ENCODE data around the gene RAE1.
"Not testable (repeated sequence)": the region's sequence is repeated elsewhere in the genome, so short reads cannot be mapped to it uniquely, and the experiment has no call there.

The RAE1 gene

DNA sequence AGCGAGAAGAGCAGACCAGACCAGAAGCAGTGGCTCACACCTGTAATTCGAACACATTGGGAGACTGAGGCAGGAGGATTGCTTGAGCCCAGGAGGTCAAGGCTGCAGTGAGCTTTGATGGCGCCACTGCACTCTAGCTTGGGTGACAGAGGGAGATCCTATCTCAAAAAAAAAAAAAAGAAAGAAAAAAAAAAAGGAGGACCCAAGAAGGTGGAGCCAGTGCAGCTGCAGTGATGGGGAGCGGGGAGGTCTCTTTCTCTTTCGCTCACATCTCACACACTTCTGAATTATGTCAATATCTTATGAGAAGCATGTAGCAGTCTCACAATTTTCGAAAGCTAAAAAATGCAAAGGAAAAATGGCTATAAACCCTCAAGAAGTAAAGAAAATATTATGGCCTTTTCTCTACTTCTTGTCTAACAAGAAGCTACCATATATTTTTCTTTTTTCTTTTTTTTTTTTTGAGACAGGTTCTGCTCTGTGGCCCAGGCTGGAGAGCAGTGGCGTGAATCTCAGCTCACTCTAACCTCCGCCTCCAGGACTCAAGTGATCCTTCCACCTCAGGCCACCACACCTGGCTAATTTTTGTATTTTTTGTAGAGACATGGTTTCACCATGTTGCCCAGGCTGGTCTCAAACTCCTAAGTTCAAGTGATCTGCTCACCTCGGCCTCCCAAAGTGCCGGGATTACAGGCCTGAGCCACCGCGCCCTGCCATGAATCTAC, 25.3 kb upstream of the RAE1 start:
- in situ Hi-C loops (cut with HindIII; ENCODE audit: low sequenced_read_pairs): no loop called here

DNA sequence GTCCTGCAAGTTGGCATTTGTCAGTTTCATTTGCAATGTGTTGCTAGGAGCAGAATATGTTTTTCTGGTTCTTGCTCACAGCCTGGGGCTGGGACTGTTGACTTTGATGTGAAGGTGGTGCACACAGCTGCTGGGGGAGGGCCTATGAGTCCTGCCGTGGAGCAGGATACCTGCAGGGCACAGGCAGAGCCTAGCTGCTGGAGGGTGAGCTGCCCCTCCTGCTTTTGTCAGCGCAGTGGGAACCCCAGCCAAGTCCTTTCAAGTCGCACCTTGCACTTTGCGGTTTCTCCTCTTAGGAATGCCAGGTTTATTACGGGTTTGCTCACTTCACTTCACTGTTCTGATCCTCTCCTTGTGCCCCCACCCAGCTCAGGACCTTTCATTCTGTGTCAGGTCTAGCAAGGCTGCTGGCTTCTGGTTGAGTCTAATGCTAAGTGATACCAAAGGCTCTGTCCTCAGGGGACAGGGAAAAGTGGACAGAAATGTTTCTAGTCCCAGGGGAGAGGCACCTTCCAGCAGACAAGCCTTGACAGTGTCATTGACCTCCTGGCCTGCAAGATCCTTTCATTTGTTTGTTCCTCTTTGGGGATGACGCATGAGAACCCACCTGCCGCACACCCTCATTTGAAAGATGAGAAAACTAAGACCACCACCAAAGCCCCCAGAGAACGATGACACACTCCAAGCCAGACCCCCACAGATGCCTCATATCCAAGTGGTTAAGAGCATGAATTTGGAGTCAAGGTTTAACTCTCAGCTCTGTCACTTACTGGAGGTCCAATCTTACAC, 24.2 kb upstream of the RAE1 start:
- in situ Hi-C loops (cut with HindIII; ENCODE audit: low sequenced_read_pairs): no loop called here

DNA sequence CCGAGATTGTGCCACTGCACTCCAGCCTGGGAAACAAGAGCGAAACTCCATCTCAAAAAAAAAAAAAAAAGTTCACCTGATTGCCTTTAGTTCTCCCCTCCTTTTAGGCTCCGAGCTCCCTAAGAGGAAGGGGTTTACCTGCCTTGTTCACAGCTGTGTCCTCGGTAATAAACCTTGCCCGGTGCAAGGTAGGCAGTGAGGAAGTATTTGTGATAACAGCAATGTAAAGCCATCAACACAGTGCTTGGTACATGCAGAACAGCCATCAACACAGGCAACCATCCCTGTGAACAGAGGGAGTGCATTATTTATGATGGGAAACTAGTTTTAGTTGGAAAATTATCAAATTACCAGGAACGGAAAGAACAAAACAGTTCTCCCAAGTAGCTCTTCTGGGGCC, 23.2 kb upstream of the RAE1 start:
- in situ Hi-C loops (cut with HindIII; ENCODE audit: low sequenced_read_pairs): no loop called here

DNA sequence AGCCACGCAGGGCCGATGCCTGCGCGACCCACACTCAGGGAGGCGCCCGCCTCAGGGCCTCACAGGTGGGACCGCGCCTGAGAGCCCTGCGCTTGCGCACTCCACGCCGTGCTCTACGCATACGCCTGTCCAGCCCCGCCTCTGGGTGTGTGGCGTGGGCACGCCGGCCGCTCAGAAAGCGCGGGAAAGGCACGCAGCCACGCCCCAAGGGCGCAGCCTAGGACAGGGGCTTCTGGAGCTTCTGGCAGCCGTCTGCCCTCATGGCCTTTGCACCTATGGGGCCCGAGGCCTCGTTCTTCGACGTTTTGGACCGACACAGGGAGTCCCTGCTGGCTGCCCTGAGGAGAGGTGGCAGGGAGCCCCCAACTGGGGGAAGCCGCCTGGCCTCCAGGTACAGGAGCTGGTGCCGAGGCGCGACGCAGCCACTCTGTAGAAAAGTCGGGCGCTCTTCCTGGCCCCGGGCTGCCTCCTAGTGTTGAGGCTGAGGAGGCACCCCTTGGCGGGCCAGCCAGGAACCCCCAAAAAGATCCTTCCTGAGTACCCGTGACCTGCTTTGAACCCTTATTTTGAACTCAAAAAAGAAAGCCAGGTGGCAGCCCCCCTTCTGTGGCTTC, 21.3 kb upstream of the RAE1 start, which contains the start of gene SPO11:
TSS of gene SPO11 (plus strand) at position 196 of the 614 bp plus-strand sequence. CDS start at position 261, 65 bp downstream.
- in situ Hi-C loops (cut with HindIII; ENCODE audit: low sequenced_read_pairs): no loop called here

DNA sequence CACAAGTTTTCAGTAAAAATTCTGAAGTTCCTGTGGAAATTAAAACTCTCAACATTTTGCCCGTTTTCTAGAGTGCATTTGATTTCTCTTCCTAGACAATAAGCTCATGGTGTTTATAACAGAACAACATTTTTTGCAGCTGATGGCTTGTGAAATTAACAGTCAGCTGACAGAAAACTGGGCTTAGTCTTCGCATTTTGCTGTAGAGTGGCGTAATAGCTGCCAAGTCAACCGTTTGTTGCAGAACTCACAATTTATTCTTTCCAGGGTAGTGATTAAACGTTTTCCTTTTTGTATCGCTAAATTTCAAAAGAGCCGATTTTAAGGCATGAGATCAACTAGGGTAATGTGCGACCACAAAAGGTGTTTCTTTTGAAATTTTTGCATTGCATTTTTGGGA, 20.1 kb upstream of the RAE1 start:
- in situ Hi-C loops (cut with HindIII; ENCODE audit: low sequenced_read_pairs): no loop called here

DNA sequence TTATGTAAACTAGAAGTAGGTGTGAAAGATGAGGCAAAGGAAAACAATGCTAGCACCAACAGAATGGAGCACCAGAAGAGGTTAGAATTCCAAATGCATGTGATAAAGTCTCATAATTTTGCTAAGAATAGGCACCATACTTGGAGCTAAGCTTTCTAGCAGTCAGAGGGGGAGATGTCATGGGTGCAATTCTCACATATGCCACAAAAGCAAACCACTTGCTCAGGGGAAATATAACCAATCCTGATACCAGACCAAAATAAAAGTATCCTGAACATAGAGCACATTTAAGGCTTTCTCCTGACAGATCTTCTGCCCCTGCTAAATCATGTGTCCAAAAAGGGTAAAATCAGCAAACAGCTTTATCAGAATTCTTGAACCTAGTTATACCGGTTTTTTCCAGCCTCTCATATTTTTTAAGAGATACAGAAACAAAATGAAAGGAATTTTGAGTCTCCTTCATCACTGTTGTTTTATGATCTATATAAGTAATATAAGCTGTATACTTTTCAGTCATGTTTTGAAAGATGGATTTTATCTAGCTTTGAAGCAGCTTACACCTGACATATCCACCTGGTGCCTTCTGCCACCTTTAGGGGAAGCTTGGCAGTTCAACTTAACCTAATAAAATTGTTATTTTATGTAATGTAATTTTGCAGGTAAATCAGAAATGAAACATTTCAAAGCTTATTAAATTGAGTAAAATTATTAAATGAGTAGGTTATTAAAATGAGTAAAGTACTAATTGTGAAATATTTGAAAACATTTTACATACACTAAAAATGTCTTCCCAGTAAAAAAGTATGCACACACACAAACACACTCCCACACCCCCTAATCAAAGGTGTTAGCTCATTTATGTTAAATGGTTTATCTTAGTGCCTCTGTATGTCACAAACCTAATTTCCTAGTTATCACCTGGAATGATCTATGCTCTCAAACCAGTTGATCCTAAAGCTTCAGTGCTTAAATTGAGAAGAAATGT, 18.7 kb upstream of the RAE1 start:
- in situ Hi-C loops (cut with HindIII; ENCODE audit: low sequenced_read_pairs): no loop called here

DNA sequence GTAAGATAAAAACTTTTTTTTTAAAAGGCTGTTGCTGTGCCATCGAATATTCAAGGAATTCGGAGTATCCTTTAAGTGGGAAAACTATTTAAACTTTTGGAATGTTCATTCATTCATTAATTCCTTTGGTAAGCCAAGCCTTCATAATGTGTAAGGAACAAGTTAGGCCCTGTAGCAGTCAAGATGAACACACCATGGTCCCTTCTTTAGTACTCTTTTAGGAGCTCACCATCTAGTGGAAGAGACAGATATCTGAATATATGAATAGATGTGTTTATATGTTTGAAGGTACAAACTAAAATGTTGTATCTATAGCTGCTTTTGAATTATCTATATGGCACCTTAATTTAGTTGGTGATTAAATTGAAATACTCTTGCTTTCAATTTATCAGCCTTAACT, 15.7 kb upstream of the RAE1 start:
- in situ Hi-C loops (cut with HindIII; ENCODE audit: low sequenced_read_pairs): no loop called here

DNA sequence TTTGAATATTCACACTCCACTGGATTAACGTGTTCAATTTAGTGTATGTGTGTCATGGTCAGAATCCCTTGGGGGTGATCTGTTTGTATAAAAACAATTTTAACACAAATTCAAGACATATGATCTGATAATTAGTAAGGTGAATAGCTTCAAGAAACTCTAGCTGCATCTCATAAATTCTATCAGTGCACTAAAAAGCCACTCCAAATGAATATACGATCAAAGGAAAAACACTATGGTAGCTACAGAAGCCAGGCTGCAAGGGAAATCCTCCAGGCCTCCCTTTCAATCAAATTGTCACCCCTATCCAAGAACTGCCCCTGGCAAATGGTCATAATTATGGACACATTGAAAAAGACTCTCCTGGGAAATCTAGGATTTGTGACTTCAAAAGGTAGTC, 9.4 kb upstream of the RAE1 start:
- in situ Hi-C loops (cut with HindIII; ENCODE audit: low sequenced_read_pairs): no loop called here

DNA sequence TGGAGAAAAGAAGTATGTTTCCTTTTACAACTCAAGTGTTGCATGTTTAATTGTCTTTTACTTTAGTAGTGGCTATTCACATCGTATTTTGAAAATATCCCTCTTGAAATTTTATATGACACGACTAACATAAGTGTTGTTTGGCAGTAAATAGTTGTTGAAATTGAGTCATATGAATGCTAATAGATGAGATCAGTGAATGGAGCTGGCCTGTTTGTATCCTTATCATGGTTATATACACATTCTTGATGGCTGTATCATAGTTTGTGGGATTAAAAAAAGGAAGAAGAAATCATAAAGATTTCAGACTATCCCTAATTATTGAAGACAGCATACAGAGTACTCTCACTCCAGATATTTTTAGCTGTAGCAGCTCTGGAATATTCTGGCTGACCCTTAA, 8.2 kb upstream of the RAE1 start:
- in situ Hi-C loops (cut with HindIII; ENCODE audit: low sequenced_read_pairs): no loop called here

DNA sequence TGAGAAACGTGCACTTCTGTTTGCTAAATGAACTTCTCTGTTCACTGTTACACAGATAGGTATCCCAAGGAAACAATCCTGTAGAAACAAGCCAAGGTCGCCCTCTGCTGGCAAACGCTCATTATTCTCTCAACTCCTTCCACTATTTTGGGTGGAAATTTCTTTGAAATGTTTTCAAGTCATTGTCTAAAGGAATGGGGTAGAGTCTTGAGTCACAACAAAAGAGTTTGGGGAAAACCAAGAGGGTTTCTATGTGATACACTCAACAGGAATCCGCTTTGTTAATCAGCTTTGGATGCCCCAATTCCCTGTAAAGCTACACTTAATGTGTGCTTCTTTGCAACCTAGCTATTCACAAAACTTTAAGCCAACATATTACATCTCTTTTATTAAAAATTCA, 4.6 kb upstream of the RAE1 start:
- in situ Hi-C loops (cut with HindIII; ENCODE audit: low sequenced_read_pairs): no loop called here

DNA sequence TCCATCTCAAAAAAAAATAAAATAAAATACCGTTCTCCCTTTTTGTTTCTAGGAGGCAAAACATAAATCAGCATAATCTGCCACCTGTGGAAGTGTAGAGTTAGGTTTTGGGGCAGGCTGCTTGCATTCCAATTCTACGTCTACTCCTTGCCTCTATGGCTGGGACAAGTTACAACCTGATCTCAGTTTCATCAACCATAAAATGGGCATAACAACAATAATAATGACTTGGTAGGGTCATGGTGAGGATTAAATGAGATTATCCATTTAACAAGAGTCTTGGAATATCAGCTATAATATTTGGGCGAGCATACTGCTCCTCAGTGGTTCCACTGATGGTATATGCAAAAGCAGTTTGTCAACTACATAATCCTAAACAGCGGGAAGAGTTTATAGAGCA, 3.7 kb upstream of the RAE1 start:
- in situ Hi-C loops (cut with HindIII; ENCODE audit: low sequenced_read_pairs): no loop called here

DNA sequence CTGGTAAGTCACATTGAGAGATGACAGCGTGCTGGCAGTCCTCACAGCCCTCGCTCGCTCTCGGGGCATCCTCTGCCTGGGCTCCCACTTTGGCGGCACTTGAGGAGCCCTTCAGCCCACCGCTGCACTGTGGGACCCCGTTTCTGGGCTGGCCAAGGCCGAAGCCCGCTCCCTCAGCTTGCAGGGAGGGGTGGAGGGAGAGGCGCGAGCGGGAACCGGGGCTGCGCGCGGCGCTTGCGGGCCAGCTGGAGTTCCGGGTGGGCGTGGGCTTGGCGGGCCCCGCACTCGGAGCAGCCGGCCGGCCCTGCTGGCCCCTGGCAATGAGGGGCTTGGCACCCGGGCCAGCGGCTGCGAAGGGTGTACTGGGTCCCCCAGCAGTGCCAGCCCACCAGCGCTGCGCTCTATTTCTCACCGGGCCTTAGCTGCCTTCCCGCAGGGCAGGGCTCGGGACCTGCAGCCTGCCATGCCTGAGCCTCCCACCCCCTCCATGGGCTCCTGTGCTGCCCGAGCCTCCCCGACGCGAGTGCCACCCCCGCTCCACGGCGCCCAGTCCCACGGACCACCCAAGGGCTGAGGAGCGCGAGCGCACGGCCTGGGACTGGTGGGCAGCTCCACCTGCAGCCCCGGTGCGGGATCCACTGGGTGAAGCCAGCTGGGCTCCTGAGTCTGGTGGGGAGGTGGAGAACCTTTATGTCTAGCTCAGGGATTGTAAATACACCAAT, 2.7 kb upstream of the RAE1 start:
- in situ Hi-C loops (cut with HindIII; ENCODE audit: low sequenced_read_pairs): not testable (repeated sequence)

DNA sequence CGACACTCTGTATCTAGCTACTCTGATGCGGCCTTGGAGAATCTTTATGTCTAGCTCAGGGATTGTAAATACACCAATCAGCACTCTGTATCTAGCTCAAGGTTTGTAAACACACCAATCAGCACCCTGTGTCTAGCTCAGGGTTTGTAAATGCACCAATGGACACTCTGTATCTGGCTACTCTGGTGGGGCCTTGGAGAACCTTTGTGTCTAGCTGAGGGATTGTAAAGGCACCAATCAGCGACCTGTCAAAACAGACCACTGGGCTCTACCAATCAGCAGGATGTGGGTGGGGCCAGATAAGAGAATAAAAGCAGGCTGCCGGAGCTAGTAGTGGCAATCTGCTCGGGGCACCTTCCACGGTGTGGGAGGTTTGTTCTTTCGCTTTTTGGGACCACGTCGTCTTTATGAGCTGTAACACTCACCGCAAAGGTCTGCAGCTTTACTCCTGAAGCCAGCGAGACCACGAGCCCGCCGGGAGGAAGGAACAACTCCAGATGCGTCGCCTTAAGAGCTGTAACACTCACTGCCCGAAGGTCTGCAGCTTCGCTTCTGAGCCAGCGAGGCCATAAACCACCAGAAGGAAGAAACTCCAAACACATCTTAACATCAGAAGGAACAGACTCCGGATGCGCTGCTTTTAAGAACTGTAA, 2.0 kb upstream of the RAE1 start:
- in situ Hi-C loops (cut with HindIII; ENCODE audit: low sequenced_read_pairs): not testable (repeated sequence)

DNA sequence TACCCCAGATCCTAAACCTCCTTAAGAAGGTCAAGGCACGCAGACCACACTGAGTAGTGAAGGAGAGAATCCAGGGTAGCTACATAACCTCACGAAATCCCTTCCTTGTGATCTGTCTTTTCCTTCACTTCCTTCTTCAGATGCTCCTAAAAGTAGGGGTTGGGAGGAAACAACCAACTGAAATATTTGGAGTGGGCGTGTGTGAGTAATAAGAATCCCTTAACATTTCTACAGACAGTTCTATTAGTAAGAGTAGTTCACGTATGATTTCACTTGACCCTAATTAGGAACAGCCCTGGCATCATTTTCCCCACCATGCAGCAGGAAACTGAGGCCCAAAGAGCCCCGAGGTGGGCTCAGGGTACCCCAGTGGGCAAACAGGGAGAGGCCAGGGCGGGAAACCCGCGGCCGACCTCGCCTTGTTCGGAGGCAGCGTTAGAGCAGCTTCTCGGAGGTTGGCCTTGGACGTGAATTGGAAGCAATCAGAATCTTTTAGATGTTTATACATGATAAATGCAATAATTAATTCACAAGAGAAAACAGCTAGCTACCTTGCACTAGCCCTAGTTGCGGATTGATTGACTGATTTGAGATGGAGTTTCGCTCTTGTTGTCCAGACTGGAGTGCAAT, 859 bp upstream of the RAE1 start:
- in situ Hi-C loops (cut with HindIII; ENCODE audit: low sequenced_read_pairs): no loop called here

DNA sequence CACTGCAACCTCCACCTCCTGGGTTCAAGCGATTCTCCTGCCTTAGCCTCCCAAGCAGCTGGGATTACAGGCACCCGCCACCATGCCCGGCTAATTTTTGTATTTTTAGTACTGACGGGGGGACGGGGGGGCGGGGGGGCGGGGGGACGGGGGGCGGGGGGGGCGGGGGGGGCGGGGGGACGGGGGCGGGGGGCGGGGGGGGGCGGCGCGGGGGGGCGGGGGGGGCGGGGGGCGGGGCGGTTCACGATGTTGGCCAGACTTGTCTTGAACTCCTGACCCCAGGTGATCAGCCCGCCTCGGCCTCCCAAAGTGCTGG, 371 bp upstream of the RAE1 start:
- in situ Hi-C loops (cut with HindIII; ENCODE audit: low sequenced_read_pairs): not testable (repeated sequence)

DNA sequence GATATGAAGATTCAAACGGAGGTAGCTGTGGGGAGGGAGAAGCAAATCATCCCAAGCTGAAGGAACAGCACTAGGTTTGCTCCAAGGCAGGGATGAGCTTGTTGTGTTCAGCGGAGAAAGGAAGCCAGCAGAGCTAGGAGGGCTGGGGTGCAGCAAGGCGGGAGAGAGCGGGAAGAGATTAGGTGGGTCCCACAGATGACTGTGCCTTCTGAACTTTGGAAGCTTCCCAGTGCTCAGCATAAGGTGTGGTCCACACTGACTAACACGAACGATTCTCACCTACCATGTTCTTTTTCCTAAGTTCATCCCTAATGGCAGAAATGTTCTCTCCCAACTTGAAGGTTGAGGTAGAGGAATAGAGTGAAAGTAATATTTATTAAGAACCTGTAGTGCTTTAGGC, 1.2 kb downstream of the RAE1 start:
- in situ Hi-C loops (cut with HindIII; ENCODE audit: low sequenced_read_pairs): no loop called here

DNA sequence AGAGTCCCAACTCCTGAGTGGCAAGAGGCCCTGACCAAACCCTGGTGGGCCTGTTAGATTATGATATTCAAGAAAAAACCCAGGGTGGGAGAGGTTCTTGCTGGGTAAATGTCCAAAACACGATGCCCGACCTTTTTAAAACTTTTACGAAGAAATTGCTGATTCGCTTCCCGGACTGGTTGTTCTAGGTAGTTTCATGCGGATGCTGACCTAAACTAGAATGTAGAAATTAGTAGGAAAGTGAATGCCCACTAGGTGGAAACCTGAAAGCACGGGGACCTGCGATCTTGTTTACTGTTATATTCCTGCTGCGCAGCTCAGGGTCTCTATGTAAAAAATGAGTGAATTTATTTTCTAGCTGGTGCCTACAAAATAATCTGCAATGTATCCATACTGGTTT, 2.3 kb downstream of the RAE1 start:
- in situ Hi-C loops (cut with HindIII; ENCODE audit: low sequenced_read_pairs): no loop called here

DNA sequence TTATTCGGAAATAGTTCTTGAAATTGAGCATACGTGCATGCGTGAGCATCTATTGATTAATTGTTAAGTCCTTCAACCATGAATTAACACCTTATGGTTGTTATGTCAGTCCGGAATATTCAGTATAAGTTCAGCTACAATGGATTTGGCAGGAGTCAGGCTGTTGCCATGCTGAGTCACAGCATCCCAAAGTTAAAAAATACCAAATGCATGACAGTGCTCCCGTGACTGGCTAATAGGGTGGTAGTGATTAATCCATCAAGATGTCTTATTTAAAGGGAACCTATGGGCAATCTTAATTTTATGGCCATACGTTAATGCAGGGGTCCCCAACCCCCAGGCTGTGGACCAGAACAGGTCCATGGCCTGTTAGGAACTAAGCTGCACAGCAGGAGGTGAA, 10.5 kb downstream of the RAE1 start:
- in situ Hi-C loops (cut with HindIII; ENCODE audit: low sequenced_read_pairs): no loop called here

DNA sequence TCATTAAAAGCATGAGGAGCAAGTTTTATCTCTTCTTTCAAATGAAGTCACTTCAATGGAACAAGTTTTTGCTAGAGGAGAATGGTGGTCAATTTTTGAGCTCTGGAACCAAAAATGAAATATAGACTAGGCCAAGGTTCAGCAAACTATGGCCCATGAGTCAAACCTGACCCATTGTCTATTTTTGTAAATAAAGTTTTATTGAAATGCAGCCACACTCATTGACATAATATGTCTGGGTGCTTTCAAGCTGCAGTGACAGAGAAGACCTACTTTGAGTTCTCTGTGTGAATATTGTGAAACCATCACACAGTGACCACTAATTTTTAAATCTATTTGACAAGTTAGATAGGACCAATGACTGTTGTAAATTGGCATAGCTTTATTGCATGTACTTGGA, 13.4 kb downstream of the RAE1 start:
- in situ Hi-C loops (cut with HindIII; ENCODE audit: low sequenced_read_pairs): no loop called here

All from endothelial cell of hepatic sinusoid (primary cell).